ENCODE results near the gene NELFE.

DNA sequence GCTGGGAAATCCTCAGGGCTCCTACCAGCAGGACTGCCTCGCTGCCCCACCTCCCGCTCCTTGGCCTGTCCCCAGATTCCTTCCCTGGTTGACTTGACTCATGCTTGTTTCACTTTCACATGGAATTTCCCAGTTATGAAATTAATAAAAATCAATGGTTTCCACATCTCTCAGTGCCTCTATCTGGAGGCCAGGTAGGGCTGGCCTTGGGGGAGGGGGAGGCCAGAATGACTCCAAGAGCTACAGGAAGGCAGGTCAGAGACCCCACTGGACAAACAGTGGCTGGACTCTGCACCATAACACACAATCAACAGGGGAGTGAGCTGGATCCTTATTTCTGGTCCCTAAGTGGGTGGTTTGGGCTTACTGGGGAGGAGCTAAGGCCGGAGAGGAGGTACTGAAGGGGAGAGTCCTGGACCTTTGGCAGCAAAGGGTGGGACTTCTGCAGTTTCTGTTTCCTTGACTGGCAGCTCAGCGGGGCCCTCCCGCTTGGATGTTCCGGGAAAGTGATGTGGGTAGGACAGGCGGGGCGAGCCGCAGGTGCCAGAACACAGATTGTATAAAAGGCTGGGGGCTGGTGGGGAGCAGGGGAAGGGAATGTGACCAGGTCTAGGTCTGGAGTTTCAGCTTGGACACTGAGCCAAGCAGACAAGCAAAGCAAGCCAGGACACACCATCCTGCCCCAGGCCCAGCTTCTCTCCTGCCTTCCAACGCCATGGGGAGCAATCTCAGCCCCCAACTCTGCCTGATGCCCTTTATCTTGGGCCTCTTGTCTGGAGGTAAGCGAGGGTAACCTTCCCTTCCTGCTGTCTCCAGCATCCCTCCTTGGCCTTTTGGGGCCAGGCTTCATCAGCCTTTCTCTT, 13.0 kb downstream of the NELFE start, which contains the start of gene CFB:
- TF ChIP-seq, protein P1, sequence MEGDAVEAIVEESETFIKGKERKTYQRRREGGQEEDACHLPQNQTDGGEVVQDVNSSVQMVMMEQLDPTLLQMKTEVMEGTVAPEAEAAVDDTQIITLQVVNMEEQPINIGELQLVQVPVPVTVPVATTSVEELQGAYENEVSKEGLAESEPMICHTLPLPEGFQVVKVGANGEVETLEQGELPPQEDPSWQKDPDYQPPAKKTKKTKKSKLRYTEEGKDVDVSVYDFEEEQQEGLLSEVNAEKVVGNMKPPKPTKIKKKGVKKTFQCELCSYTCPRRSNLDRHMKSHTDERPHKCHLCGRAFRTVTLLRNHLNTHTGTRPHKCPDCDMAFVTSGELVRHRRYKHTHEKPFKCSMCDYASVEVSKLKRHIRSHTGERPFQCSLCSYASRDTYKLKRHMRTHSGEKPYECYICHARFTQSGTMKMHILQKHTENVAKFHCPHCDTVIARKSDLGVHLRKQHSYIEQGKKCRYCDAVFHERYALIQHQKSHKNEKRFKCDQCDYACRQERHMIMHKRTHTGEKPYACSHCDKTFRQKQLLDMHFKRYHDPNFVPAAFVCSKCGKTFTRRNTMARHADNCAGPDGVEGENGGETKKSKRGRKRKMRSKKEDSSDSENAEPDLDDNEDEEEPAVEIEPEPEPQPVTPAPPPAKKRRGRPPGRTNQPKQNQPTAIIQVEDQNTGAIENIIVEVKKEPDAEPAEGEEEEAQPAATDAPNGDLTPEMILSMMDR (IDR thresholded peaks at IDR 0.05; ENCODE audit: low read depth, low read length): no peak
- no peak for TF ChIP-seq EZH2phosphoT487 (IDR thresholded peaks at IDR 0.05; ENCODE audit: low read depth)
